GM20431 (cell line): ENCODE results near the gene RPS24.

Source experiments
- in situ Hi-C: fragments of 300-500 bp; cut with MseI, MboI; formaldehyde crosslinking; loops from one replicate; pipeline ENCODE4 v1.15.0; 2020; ENCODE audit warnings: low sequenced_read_pairs; ENCODE audit not compliant: unreplicated experiment

The RPS24 gene

GRCh38 chr10:78078539-78079330 lies 45.1 kb downstream of the RPS24 start:
- in situ Hi-C loops, result no loop called here

- in situ Hi-C loops, result no loop called here
Measured at GRCh38 chr10:78079411-78079810, 45.7 kb downstream of the RPS24 start.

GRCh38 chr10:78081292-78081691 lies 47.6 kb downstream of the RPS24 start:
- in situ Hi-C loops, result no loop called here

GRCh38 chr10:78082636-78083035 lies 49.0 kb downstream of the RPS24 start:
- in situ Hi-C loops, result no loop called here
